GM19467 (cell line): Measurements from ENCODE around the gene AMOTL1.
"Not testable (repeated sequence)": the region's sequence is repeated elsewhere in the genome, so short reads cannot be mapped to it uniquely, and the experiment has no call there.

Source experiments
- ATAC-seq: cut with Tn5 transposase; IDR thresholded peaks from one replicate; pipeline ENCODE4 v1.9.1; 2021; ENCODE audit warnings: mild to moderate bottlenecking, moderate library complexity; ENCODE audit not compliant: unreplicated experiment

Gene AMOTL1

DNA sequence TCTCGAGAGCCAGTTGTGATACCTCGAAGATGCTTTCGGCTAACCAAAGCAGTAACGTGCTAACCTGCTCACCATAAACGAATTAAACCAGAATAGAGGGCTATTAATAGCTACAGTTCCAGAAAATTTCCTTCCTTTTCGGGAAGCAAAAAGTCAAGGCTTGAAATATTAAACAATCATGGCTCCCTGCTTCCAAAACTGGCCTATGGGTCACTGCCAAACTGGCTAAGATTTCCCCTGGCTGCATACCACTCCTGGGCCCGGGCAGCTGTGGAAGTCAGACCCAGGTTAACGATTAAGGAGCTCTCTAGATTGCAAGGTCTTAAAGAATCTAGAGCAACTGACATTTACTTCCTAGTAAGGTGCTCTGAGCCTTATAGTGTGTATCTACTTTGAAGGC is 1.7 kb downstream of the AMOTL1 start:
- ATAC-seq = no peak

- no peak for ATAC-seq
Observed at GRCh38 chr11:94770563-94771120, 2.5 kb downstream of the AMOTL1 start.

DNA sequence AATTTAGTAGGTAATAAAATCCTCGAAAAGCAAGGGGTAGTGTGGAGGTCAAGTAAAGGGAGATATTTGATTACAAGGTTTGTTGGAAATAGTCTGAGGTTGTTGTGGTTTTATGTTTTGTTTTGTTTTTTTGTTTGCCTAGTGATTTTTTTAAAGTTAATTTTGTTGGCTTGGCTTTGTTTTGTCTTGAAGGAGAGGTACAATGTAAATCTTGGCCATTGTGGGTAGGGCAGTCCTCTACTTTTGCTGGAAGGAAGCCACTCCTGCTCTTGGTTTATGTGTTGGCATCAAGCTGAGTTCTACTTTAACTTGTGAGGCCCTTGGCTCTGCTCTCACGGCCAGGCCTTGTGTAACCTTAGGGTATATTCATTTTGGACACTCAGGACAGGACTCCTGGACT is 3.2 kb downstream of the AMOTL1 start:
- no peak for ATAC-seq

GRCh38 chr11:94771951-94772350 is 3.8 kb downstream of the AMOTL1 start:
- ATAC-seq = no peak

DNA sequence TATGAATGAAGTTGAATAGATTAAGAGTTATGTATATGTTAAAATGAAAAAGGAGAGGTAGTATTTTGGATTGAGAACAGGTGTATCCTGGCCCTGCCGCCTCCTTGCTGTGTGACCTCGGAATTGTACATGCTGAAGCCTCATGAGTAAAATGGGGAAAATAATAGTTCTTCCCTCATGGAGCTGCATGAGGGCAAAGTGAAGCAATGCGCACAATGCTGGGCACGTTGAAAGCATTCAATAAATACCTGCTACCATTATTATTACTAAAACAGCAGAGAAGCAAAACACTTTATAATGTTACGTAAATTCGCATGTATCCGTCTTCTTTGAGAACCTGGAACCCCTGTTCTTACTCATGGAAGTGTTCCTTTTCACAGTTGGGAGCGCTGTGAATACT is 5.7 kb downstream of the AMOTL1 start:
- ATAC-seq = no peak

GRCh38 chr11:94774345-94774744 is 6.2 kb downstream of the AMOTL1 start:
- no peak for ATAC-seq

GRCh38 chr11:94775567-94776327 is 7.6 kb downstream of the AMOTL1 start:
- ATAC-seq = no peak

DNA sequence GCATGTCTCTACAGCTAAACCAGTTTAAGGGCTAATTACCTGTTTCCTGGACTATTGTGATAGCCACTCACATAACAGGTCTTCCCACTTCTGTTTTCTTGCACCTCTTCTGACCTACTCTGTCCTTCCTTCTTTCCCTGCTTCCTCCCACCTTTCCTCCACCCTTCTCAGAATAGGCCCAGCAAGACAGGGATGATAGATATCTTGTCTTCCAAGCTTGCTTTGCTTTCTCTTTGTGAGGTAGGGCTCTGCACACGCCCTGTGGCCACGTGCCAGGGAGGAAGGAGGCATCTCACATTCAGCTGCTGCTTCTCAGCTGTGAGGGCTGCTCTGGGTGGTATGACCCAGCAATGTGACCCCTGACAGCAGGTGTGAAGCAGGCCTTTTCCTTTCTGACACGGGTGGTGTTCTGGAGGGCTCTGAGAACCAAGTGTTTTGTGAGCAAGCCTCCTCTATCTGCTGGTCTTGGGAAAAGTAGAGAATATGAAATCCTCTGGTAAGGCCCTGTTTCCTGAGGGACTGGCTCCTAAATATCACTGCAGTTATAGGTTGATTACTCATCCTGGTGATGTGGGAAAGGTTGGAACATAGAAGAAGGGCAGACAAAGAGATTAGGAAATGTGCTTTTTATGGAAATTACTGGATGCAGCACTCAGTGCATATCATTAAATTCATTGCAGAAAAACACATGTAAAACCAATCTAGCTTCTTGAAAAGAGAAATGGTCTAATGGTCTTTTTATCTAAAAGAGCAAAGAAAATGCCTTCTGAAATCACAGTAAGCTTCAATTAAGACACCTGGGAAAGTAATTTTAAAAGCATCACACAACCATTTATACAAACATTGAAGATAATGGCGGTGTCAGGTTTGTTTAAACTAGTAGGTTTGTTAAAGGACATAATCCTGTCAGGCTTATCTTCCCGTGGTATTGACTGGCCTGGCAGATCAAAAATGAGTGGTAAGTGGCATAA is 8.5 kb downstream of the AMOTL1 start:
- peak; percentile 64 for ATAC-seq

- ATAC-seq = no peak
Observed at GRCh38 chr11:94780432-94780831, 12.3 kb downstream of the AMOTL1 start.

- ATAC-seq = no peak
Observed at GRCh38 chr11:94781837-94782236, 13.7 kb downstream of the AMOTL1 start.

DNA sequence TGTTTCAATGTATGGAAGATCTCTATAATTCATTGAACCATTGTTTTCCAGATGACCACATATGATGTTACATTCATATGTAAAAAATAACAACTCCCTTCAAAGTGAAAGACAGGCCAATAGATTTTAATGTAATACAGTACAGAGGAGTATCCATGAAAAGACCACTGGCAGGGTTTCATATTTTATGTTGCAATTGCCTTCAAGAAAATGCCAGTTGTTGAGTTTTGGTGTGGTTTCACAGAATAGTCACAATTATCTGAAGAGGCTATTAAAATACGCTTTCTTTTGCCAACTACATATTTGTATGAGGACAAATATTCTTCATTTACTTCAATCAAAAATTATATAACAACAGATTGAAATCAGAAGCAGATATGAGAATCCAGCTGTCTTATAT is 14.3 kb downstream of the AMOTL1 start:
- no peak for ATAC-seq

DNA sequence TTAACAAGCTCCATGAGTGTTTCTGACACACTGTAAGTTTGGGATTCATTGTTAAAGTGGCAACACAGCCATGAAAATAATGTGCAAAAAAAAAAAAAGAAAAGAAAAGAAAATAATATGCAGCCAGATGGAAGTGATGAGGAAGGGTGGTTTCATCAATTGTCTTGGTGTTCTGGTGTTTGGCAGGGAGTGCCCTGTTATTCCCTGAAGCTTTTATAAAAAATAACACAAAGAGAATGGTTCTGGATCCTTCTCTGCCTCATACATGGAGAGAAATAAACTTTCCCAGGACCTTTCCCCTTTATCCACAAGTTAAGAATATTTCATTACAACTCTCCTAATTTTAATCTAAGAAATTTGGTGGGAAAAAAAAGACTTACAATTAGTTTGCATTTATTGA is 16.7 kb downstream of the AMOTL1 start:
- no peak for ATAC-seq

- no peak for ATAC-seq
Observed at GRCh38 chr11:94785509-94785908, 17.4 kb downstream of the AMOTL1 start.

GRCh38 chr11:94786264-94787126 is 18.3 kb downstream of the AMOTL1 start:
- ATAC-seq = peak; percentile 63

DNA sequence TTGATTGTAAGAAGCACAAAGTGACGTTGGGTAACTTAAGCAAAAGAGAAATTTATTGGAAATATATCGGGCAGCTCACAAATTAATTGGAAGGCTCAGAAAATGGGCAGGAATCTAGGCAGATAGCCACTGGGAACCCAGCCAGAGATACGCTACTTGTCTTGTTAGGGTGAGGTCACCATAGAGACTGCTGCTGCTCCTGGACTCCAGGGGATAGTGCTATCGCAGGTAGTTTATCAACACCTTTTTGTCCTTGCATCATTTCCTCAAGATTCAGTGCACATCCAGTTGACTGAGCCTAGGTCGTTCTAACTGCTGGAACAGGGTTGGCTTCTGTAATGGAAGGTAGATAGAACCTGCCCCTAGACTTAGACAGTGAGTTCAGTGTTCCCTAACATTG is 19.6 kb downstream of the AMOTL1 start:
- ATAC-seq = no peak

DNA sequence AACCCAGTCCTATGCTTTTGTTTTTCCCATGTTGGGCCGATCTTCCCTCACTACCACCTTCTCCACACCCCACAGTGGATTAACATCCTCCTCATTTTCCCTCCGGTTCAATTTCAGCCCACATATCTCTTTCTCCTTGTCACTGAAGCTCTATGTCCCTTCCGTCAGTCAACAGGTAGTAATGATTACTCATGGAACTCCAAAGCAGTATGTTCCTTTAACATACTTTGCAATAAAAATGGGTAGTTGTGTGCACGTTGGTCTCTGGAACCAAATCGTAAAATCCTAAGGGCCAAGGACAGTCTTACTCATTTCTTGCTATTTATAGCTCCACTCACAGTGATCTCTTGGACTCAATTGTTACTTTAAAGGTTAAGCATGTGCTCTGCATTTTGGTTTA is 20.2 kb downstream of the AMOTL1 start:
- ATAC-seq = no peak

DNA sequence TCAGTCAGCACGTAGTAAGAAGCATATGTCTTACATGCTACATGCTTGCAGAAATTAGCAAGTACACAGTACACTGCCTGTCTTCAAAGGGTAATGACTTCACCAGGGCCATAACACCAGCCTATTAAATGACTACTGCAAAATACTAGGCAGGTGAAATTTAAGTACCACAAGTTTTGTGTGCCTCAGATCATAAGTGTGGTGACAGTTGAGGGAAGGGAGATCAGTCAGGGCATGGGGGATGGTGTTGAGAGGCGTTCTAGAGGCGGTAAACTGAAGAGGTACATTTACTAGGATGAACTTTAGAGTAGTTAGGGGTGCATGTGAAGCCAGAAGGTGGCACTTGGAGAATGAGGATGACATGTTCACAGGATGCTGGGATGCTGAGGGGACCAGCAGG is 22.0 kb downstream of the AMOTL1 start:
- ATAC-seq = no peak

DNA sequence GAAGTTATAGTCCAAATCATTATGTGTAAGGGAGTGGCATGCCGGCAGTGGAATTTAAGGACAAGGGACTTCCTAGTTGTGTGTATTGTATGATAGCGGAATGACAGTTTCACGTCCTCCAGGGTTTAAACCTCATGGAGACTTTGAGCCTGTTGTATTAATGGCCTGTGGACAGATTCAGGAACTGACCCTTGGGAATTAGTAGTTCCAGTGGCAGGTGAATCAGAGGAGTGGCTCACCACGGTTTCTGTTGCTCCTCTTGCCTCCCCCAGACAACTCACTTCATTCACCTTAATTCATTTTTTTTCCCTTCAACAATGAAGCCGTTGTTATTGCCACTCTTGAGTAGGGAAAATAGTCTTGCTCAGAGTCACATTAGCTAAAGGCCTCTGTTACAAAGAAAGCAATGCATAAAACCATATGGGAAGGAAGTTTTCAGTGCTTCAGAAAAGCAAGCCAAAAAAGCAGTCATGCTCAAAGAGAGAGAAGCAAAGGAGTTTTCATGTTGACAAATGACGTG is 22.6 kb downstream of the AMOTL1 start:
- ATAC-seq = no peak

DNA sequence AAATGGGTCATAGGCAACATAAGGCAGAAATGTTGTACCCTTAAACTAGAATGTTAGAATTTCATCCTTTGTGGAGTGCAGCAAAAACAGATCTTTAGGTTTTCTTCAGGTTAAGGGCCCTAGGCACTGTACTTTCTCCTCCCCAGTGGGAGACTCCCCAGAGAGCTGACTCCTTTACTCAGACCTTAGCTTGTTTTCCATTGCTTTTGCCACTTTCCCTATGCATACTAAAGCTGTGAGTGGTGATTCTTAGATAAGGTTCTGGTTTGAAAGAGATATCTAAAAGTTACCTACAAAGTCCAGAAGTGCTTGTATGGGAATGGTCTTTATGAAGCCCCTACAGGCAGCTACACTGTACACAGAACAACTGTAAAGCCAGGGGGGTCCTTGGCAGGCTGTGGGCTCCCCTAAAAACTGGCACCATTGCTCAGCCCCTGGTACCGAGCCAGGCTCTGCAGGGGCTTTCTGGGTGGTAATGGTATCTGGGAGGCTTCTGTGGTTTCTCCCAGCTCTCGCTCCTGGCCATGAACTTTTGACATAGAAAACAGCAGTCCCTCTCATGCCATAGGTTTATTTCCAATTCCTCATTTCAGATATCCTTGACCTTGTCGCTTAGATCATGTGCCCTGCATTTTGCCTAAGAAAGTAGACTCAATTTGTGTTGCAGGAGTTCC is 23.2 kb downstream of the AMOTL1 start:
- ATAC-seq = no peak

DNA sequence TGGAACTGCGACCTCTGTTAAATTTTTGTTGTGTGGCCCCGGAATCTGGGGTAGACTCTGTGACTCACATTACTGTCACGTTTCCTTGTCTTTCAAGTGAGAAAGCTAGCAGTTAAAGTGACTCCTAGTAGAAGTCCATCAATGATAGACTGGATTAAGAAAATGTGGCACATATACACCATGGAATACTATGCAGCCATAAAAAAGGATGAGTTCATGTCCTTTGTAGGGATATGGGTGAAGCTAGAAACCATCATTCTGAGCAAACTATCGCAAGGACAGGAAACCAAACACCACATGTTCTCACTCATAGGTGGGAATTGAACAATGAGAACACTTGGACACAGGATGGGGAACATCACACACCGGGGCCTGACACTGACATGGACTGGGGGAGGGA is 23.8 kb downstream of the AMOTL1 start:
- ATAC-seq = not testable (repeated sequence)
